Measurements from ENCODE around the gene OPRL1.
A peak's percentile ranks its signal among the peaks of the same experiment; 100 is the strongest.

The OPRL1 gene

DNA sequence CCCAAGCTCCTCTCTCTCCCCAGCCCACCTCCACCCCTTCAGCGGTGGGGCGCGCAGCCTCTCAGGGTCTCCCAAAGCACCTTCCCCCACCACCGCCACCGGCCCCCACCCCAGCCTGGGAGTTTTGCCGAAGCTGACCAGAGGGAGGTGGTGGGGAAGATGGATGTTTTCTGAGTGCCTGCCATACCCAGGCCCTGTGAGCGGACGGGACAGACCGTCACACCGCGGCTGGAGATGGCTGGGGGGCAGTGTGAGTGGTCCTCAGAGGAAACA is 38.2 kb upstream of the OPRL1 start:
- H3K9me3 ChIP-seq (ENCODE audit: insufficient read depth, low read length) = no peaks in the 10 kb centered on the region
- no peak overlapping the region for H2AFZ ChIP-seq (ENCODE audit: low read depth, low read length, severe bottlenecking)
- TF ChIP-seq, protein P1, sequence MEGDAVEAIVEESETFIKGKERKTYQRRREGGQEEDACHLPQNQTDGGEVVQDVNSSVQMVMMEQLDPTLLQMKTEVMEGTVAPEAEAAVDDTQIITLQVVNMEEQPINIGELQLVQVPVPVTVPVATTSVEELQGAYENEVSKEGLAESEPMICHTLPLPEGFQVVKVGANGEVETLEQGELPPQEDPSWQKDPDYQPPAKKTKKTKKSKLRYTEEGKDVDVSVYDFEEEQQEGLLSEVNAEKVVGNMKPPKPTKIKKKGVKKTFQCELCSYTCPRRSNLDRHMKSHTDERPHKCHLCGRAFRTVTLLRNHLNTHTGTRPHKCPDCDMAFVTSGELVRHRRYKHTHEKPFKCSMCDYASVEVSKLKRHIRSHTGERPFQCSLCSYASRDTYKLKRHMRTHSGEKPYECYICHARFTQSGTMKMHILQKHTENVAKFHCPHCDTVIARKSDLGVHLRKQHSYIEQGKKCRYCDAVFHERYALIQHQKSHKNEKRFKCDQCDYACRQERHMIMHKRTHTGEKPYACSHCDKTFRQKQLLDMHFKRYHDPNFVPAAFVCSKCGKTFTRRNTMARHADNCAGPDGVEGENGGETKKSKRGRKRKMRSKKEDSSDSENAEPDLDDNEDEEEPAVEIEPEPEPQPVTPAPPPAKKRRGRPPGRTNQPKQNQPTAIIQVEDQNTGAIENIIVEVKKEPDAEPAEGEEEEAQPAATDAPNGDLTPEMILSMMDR (IDR thresholded peaks at IDR 0.05; ENCODE audit: insufficient read depth, low read length, poor library complexity, severe bottlenecking) = no peak
- TF ChIP-seq EZH2phosphoT487 (conservative IDR thresholded peaks at IDR 0.05; ENCODE audit: low read length) = no peak
- no peak overlapping the region for H3K4me3 ChIP-seq (ENCODE audit: insufficient read depth, low read length, poor library complexity, severe bottlenecking)
- H3K79me2 ChIP-seq (ENCODE audit: insufficient read depth, low read length) = no peaks in the 10 kb centered on the region
- no peak overlapping the region for H3K27ac ChIP-seq (ENCODE audit: low read depth, low read length)
- H3F3A ChIP-seq (ENCODE audit: insufficient read depth) = peaks cover 9% of the 10 kb centered on the region
- H3K9me2 ChIP-seq (replicated peaks; ENCODE audit: insufficient read depth, low read length) = no peaks in the 10 kb centered on the region
- H4K20me1 ChIP-seq (ENCODE audit: low read depth, low read length) = no peaks in the 10 kb centered on the region
- H3K36me3 ChIP-seq (ENCODE audit: low read length) = no peaks in the 10 kb centered on the region
- H3K27me3 ChIP-seq (ENCODE audit: low read length) = no peaks in the 10 kb centered on the region
- H3K4me2 ChIP-seq (ENCODE audit: low read depth, low read length, poor library complexity, severe bottlenecking) = no peak overlapping the region
- H3K9ac ChIP-seq (ENCODE audit: low read length) = no peak overlapping the region

DNA sequence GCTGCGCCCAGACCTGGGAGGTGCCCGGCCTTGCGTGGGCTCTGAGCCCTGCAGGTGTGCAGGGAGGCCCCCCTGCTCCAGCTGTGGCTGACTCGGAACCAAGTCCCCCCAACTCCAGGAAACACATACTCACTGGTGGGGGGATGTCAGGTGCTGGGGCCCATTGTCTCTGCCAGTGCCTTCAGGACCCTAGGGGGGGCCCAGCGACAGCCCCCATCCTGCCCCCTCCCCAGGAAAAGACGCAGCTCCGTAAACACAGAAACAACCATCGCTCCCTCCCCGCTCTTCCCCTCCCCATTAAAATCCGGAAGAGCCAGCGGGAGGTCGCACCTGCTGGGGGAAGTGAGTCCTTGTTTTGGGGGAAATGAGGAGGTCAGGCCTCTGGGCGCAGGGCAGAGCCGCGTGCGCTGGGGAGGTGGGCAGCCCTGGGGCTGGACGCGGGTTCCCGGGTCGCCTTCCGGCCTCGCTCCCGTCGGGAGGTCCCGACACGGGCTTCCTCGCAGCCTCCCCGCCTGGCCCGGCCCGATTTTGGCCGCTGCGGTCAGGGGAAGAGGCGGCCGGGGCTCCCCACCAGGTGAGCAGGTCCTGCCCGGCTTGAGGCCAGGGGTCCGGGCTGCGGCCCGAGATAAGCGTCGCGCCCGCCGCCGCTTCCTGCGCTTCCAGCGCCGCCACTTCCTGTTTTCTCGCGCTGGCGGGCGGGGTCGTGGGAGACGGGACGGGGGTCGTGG is 37.7 kb upstream of the OPRL1 start:
- no peaks in the 10 kb centered on the region for H3K79me2 ChIP-seq (ENCODE audit: insufficient read depth, low read length)
- no peak for TF ChIP-seq EZH2phosphoT487 (conservative IDR thresholded peaks at IDR 0.05; ENCODE audit: low read length)
- TF ChIP-seq, protein P1 (IDR thresholded peaks at IDR 0.05; ENCODE audit: insufficient read depth, low read length, poor library complexity, severe bottlenecking) = no peak
- no peaks in the 10 kb centered on the region for H3K36me3 ChIP-seq (ENCODE audit: low read length)
- H3K4me2 ChIP-seq (ENCODE audit: low read depth, low read length, poor library complexity, severe bottlenecking) = peak overlapping the region; percentile 17
- H4K20me1 ChIP-seq (ENCODE audit: low read depth, low read length) = no peaks in the 10 kb centered on the region
- no peak overlapping the region for H2AFZ ChIP-seq (ENCODE audit: low read depth, low read length, severe bottlenecking)
- no peak overlapping the region for H3K4me3 ChIP-seq (ENCODE audit: insufficient read depth, low read length, poor library complexity, severe bottlenecking)
- H3K9me2 ChIP-seq (replicated peaks; ENCODE audit: insufficient read depth, low read length) = no peaks in the 10 kb centered on the region
- no peak overlapping the region for H3K27ac ChIP-seq (ENCODE audit: low read depth, low read length)
- H3K27me3 ChIP-seq (ENCODE audit: low read length) = no peaks in the 10 kb centered on the region
- H3F3A ChIP-seq (ENCODE audit: insufficient read depth) = peaks cover 9% of the 10 kb centered on the region
- no peaks in the 10 kb centered on the region for H3K9me3 ChIP-seq (ENCODE audit: insufficient read depth, low read length)
- no peak overlapping the region for H3K9ac ChIP-seq (ENCODE audit: low read length)

GRCh38 chr20:64043768-64044167 is 36.1 kb upstream of the OPRL1 start:
- H3K79me2 ChIP-seq (ENCODE audit: insufficient read depth, low read length) = no peaks in the 10 kb centered on the region
- H3K4me3 ChIP-seq (ENCODE audit: insufficient read depth, low read length, poor library complexity, severe bottlenecking) = no peak overlapping the region
- H2AFZ ChIP-seq (ENCODE audit: low read depth, low read length, severe bottlenecking) = no peak overlapping the region
- no peaks in the 10 kb centered on the region for H3K27me3 ChIP-seq (ENCODE audit: low read length)
- TF ChIP-seq EZH2phosphoT487 (conservative IDR thresholded peaks at IDR 0.05; ENCODE audit: low read length) = no peak
- TF ChIP-seq, protein P1 (IDR thresholded peaks at IDR 0.05; ENCODE audit: insufficient read depth, low read length, poor library complexity, severe bottlenecking) = no peak
- no peak overlapping the region for H3K4me2 ChIP-seq (ENCODE audit: low read depth, low read length, poor library complexity, severe bottlenecking)
- no peak overlapping the region for H3K9ac ChIP-seq (ENCODE audit: low read length)
- no peaks in the 10 kb centered on the region for H4K20me1 ChIP-seq (ENCODE audit: low read depth, low read length)
- no peak overlapping the region for H3K27ac ChIP-seq (ENCODE audit: low read depth, low read length)
- no peaks in the 10 kb centered on the region for H3K36me3 ChIP-seq (ENCODE audit: low read length)
- no peaks in the 10 kb centered on the region for H3K9me3 ChIP-seq (ENCODE audit: insufficient read depth, low read length)
- peaks cover 9% of the 10 kb centered on the region for H3F3A ChIP-seq (ENCODE audit: insufficient read depth)
- H3K9me2 ChIP-seq (replicated peaks; ENCODE audit: insufficient read depth, low read length) = no peaks in the 10 kb centered on the region
